SIG-M5 (cell line): Measurements from ENCODE around the gene PRX.
"Not testable (repeated sequence)": the region's sequence is repeated elsewhere in the genome, so short reads cannot be mapped to it uniquely, and the experiment has no call there.

Source experiments
- DNase-seq: peaks from one replicate; lab custom pipeline; 2025; lab: John Stamatoyannopoulos, UW

Gene PRX, protein sequence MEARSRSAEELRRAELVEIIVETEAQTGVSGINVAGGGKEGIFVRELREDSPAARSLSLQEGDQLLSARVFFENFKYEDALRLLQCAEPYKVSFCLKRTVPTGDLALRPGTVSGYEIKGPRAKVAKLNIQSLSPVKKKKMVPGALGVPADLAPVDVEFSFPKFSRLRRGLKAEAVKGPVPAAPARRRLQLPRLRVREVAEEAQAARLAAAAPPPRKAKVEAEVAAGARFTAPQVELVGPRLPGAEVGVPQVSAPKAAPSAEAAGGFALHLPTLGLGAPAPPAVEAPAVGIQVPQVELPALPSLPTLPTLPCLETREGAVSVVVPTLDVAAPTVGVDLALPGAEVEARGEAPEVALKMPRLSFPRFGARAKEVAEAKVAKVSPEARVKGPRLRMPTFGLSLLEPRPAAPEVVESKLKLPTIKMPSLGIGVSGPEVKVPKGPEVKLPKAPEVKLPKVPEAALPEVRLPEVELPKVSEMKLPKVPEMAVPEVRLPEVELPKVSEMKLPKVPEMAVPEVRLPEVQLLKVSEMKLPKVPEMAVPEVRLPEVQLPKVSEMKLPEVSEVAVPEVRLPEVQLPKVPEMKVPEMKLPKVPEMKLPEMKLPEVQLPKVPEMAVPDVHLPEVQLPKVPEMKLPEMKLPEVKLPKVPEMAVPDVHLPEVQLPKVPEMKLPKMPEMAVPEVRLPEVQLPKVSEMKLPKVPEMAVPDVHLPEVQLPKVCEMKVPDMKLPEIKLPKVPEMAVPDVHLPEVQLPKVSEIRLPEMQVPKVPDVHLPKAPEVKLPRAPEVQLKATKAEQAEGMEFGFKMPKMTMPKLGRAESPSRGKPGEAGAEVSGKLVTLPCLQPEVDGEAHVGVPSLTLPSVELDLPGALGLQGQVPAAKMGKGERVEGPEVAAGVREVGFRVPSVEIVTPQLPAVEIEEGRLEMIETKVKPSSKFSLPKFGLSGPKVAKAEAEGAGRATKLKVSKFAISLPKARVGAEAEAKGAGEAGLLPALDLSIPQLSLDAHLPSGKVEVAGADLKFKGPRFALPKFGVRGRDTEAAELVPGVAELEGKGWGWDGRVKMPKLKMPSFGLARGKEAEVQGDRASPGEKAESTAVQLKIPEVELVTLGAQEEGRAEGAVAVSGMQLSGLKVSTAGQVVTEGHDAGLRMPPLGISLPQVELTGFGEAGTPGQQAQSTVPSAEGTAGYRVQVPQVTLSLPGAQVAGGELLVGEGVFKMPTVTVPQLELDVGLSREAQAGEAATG (N-terminal part only)

DNA sequence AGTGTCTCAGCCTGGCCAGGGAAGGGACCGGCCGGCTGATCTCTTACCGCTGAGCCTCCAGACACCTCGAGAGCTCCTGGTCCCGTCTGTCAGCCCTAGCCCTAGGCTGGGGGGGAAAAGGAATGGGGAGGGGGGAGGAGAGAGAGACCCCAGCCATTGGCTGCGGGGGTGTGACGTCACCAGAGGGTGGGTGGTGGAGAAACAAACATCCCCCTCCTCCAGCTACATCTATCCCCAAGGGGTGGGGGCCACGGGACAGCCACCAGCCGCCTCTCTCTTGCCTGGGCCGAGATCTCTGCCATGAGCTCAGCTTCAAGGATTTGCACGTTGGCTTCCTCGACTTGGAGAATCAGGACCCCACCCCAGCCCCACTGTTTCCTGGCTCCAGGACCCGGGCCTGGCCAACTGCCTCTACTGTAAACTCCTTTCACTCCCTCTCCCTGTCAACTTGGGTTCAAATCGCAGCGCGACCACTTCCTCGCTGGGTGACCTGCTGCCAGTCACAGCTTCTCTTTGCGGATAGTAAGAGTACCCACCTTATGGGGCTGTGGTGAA is at the start of gene PRX:
PRX (minus strand) TSS at position 88 of the 555 bp plus-strand sequence. CDS start 5,446 bp downstream, outside the sequence.
- DNase-seq, result no peak

DNA sequence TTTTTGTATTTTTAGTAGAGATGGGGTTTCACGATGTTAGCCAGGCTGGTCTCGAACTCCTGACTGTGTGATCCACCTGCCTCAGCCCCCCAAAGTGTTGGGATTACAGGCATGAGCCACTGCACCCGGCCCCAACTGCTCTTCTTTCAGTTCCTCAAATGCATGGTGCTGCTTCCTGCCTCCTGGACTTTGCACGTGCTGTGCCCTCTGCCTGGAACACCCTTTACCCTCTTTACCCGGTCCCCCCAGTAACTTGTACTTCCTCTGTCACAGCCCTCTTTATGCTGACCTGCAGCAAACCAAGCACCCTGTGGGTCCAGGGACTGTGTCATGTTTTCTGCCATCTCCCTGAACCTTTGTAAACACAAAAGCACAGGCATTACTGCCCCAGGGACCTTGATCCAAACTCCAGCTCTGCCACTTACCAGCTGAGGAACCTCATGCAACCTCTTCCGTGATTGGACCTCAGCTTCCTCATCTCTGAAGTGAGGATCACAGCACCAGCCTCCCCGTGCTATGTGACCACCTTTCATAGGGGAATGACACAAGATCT is 48.6 kb upstream of the PRX start:
- DNase-seq, result no peak

DNA sequence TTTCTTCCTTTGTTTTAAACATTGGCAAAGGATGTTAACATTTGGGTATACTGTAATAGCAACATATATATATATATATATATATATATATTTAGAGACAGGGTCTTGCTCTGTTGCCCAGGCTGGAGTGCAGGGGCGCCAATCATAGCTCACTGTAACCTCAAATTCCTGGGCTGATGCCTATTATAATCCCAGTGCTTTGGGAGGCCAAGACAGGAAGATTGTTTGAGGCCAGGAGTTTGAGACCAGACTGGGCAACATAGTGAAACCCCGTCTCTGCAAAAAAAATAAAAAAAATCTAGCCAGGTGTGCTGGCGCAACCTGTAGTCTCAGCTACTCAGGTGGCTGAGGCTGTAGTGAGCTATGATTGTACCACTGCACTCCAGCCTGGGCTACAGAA is 47.0 kb upstream of the PRX start:
- DNase-seq, result no peak

DNA sequence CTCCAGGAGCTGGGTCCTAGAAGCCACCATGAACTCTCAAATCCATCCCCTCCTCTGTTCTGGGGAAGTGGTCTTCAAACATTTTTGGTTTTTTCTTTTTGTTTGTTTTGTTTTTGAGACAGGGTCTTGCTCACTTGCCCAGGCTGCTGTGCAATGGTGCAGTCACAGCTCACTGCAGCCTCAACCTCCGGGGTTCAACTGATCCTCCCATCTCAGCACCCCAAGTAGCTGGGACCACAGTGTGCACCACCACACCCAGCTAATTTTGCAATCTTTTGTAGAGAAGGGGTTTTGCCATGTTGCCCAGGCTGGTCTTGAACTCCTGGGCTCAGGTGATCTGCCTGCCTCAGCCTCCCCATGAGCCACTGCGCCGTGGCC is 45.4 kb upstream of the PRX start:
- DNase-seq, result no peak

DNA sequence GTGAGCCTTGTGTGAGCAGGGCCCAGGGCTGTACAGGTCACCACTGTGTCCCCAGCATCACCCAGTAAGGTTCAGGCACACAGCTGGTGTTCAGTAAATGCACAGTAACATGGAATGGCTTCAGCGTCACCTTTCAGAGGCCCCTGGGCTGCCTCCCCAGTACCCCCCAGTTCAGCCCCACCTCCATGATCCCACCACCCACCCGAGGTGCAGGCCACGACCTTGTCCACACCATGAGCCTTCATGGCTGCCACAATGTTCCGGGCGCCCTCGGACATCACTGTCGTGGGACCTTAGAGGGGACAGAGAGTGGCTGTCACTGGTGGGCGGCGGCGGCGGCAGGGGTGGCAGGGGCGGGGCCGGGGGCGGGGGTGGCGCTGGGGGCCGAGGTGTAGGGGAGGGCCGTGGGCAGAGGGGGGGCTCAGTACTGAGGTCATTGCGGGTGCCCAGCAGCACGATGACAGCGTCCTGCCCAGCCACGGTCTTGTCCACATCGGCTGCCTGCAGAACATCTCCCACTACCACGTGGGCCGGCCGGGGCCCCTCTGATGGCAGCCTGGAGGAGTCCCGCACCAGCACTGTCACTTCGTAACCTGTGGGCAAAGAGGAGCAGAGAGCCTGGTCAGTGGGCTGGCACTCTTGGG is 44.9 kb upstream of the PRX start:
- no peak for DNase-seq

DNA sequence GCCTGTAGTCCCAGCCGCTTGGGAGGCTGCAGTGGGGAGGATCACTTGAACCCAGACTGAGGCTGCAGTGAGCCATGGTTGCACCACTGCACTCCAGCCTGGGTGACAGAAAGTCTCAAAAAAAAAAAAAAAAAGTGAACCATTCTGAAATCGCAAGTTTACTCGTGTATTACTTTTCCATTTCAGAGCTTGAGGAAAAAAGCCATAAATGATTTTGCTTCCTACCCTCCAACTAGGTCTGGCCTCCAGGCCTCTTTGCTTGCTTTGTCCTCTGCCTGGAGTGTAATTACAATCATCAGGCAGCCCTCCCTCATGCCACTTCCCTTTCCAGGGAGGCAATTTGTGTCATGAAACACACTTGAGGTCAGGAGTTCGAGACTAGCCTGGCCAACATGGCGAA is 43.9 kb upstream of the PRX start:
- DNase-seq, result no peak

DNA sequence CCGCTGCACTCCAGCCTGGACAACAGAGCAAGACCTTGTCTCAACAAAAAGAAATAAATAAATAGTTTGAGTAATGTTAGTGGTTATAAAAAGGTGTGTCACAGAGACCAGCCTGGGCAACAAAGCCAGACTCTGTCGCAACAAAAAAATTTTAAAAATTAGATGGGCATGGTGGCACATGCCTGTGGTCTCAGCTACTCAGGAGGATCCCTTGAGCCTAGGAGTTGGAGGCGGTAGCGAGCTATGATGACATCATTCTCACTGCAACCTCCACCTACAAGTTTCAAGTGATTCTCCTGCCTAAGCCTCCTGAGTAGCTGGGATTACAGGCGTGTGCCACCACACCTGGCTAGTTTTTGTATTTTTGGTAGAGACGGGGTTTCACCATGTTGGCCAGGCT is 40.8 kb upstream of the PRX start:
- not testable (repeated sequence) for DNase-seq

DNA sequence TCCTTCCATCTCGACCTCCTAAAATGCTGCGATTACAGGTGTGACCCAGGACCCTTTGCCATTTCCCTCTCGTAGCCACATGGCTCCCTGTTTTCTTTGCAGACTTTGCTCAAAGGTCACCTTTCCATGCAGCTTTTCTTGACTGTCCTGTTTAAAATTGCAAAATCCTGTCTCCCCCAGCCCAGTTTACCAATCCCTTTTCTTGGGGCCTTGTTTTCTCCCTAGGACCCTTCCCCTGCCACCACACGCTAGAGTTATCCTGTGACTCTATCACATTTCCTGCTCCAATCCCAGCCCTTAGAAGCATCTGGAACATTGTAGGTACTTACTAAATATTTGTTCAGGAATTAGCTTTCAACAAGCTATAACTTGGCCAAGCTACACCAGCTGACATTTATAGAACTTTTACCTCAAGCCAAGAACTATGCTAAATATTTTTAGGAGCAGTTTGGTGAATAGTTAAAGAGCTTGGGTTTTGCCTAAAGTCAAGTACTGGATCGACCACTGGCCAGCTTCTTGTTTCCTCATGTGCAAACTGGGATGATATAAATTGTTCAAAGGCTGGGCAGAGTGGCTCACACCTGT is 40.1 kb upstream of the PRX start:
- DNase-seq, result no peak

DNA sequence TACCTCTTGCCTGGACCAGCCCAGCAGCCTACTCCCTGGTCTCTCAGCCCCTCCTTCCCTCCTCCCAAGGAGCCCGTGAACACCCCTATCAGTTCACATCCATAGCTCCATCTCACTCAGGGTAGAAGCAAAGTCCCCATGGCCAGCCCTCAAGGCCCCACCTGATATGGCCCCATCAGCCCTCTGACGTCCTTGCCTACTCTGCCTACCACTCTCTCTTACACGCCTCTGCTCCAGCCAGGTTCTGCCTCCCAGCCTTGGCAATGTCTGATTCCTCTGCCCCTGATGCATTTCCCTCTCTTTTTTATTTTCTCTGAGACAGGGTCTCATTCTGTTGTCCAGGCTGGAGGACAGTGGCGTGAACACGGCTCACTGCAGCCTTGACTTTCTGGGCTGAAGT is 38.8 kb upstream of the PRX start:
- no peak for DNase-seq

DNA sequence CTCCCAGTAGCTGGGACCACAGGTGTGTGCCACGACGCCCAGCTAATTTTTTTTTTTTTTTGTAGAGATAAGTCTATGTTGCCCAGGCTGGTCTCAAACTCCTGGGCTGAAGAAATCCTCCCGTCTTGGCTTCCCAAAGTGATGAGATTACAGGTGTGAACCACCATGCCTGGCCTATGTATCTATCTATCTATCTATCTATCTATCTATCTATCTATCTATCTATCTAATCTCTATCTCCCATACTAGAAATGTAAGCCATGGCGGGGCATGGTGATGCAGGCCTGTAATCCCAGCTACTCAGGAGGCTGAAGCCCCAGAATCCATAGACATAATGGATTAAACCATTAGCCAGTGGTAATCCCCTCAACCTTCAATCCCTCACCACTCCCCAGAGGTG is 37.5 kb upstream of the PRX start:
- no peak for DNase-seq

DNA sequence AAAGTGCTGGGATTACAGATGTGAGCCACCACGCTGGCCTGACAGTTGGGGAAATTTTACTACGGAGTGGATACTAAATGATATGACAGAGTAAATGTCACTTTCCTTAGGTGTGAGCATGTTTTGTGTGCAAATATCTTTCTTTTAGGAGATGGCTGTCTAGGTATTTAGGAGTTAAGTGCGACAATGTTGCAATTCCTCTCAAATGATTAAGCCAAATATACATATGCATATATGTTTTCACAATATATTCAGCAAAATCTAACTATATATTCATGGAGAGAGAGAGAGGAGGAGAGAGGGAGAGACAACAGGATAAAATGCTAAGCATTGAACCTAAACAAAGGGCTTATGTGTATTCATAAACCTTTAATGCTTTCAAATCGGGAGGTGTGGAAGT is 36.3 kb upstream of the PRX start:
- no peak for DNase-seq

DNA sequence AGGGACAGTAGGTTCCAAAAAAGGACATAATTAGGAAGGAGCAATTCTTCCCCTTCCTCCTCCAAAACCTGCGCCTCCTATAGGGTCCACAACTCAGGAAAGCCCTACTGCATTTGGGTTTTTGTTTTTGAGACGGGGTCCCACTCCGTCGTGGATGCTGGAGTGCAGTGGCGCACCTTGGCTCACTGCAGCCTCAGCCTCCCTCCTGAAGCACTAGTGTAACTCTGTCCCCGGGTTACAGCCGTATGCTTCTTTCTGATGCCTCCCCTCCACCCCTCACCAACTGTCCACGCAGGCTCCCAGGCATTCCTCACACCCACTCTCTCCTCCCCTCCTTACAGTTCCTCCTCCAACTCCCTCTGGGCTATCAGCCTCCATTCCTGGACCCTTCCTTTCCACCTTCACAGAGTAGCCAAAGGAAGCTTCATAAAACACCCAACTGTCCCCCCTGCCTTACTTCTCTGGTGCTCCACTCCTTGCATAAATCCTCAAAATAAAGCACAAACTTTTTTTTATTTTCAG is 33.1 kb upstream of the PRX start:
- DNase-seq, result no peak

DNA sequence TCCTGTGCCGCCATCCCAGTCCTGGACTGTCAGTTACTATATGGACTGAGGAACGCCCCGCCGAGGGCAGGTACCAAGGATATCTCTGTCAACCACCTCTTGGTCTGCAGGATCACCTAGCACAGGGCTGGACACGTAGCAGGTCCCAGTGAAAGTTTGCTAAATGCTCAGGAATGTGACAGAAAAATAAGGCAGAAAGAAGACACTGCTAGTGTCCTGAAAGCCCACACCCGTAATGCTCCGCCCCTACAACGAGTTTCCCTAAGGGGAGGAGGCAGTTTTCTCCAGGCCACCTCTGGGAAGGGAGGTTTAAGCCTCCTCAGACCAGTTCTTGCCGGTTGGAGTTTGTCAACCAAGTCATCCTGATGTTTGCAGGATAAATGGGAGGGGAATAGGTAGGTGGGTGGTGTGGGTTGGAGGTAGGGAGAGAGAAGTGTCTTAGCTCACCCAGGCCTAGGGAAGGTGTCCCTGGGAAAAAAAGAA is 32.6 kb upstream of the PRX start:
- DNase-seq, result no peak

DNA sequence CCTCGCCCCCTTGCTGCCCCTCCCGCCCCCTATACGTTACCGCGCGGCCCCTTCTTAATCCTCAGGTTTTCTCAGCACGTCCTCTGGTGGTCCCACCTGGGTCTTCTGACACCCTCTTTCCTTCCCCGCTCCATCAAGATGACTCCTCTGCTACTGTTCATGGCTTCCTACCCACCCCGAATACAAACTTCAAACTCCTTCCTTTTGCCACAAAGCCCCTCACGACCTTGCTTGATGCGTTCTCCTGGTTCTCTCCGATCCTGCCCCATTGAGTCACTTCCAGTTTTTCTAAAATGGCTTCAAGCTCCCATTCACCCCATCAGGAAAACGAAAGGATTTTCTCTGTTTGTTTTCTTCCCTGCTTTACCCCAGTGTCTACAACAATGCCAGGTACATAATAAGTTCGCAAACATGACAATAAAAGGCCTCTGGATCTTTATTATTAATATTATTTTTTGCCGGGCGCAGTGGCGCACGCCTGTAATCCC is 31.7 kb upstream of the PRX start:
- no peak for DNase-seq

DNA sequence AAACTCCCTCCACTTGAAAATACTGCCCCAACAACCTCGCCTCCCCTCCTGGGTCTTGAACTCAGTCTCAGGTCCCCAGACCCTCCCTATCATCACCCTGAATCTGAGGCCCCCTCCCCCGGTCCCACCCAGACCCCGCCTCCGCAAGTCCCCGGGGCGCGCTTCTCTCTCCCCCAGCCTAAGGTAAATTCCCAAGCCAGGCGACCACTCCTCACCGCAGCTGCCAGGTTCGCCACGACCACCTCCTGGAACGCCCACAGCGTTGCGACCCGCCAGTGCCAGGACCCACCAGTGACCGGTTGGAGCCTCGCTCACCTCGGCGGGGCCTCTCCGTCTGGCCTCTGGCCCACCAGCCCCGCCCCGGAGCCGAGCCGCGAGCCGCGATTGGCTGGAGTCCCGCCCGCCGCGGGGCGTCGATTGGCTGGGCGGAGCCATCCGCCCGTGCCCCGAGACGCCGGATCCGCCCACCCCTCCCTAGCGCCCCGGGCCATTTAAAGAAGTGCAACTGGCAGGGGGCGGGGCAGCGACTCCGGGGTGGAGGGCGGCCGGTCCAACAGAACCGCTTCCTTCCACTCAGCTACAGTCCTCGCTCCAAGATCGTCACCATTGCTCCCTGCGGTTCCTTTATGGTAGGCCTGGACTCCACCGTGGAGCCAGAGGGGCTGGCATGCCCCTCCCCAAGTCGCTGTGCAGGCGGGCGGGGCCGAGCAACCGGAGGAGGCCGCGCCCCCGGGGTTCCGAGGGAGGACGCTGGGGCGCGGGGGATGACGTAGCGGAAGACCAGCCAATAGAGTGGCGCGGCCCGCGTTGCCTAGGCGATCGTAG is 31.0 kb upstream of the PRX start, which contains the start of gene SERTAD3:
SERTAD3 (minus strand) TSS at position 336 of the 825 bp plus-strand sequence. CDS start 2,255 bp downstream, outside the sequence.
- peak; percentile 63 for DNase-seq

DNA sequence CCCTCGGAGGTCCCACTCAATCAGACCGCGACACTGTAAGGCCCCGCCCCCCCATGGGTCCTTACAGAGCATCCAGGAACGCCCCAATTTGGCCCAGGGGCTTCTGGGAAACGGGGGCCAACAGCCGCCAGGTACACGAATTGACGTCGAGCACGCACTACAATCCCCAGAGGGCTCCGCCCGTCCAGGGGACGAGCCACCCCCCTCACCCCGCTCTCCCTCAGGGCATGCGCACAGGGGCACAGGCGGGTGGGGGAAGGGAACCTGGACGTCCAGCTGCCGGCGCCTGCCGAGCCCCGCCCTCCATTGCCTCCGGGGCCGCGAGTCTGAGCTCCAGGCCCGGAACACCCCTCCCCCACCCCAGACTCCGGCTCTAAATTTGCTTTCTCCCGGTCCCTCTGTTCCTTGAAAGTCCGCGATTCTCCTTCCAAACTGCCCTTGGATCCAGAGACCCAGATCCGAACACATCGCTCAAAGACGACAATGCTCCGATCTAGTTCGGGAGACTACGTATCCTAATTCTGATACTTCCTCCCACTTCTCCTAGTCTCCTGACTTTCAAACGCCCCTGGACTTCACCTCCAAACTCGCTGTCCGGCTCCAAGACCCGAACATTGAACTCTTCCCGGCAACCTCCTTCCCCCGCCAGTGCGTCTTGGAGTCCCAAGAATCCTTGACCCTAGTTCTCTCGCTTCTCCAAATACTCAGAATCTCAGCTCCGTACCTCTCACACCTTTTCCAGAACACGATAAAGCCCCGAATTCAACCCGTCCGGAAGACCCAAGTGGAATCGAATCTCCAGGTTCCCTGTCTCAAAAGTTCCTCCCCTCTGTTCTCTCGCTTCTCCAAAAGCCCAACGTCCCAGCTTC is 30.2 kb upstream of the PRX start:
- peak; percentile 89 for DNase-seq

DNA sequence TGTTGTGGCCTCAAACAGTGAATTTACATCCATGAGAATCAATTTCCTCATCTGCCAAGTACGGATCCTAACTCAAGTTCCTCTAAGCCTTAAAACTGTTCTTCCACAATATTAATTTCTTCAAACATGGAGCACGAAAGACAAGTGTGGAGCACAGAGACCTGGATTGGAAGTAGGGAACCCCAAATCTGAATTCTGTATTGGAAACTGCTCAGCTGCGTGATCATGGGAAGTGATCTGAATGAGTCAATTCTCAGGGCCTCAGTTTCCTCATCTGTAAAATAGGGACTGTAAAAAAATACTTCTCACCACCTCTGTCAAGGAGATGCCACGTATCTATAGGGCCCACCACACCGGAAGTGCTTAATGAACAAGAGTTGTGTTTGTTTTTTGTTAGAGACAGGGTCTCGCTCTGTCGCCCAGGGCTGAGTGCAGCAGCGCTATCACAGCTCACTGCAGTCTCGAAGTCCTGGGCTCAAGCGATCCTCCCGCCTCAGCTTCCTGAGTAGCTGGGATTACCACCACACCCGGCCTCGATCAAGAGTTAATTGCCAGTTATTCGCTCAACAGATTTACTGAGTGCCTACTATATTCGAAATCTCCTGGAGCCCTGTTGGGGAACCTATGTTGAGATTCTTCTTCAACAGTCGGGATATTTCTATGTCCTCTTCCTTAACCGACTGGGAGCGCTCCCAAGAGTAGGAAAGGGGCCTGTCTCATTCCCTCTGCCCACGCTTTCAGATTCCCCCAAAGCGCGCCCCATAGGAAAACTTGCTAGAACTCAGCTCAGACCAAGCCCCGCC is 29.4 kb upstream of the PRX start:
- DNase-seq, result no peak
